ENCODE measurements around the gene DPEP1. TPM values are rescaled to one million over a fixed set of nuclear protein-coding genes. Genes with fewer than 3 reads are reported as not detected.

The DPEP1 gene
- total RNA-seq, 2 donors from 2014 or later, result 0.88 to 3.2 TPM

GRCh38 chr16:89672177-89672941 is 58.9 kb downstream of the DPEP1 start:
- Histone ChIP-seq H3K9me3 (ENCODE audit: control insufficient read depth, low read length) (peaks cover 14% of the 10 kb centered on the region), H3K4me3 (ENCODE audit: low read length) (no peak overlapping the region), H3K9ac (ENCODE audit: extremely low read depth, low read length, poor library complexity, severe bottlenecking) (no peak overlapping the region), H3K27me3 (ENCODE audit: control insufficient read depth, insufficient read depth, low read length, poor library complexity, severe bottlenecking) (no peaks in the 10 kb centered on the region), H3K36me3 (ENCODE audit: control insufficient read depth, insufficient read depth, low read length) (peaks cover 10% of the 10 kb centered on the region), H3K4me1 (ENCODE audit: control insufficient read depth, insufficient read depth, low read length) (no peaks in the 10 kb centered on the region), H3K27ac (ENCODE audit: low read depth, low read length) (no peak overlapping the region)
- Mint-ChIP-seq H3K4me3 (no peak overlapping the region), H3K27me3 (ENCODE audit: insufficient read depth) (no peaks in the 10 kb centered on the region), H3K27ac (no peak overlapping the region), H3K9me3 (peaks cover 55% of the 10 kb centered on the region), H3K36me3 (ENCODE audit: low read depth) (peaks cover 36% of the 10 kb centered on the region), H3K4me1 (no peaks in the 10 kb centered on the region)
- WGBS, 2 experiments (ENCODE audit: insufficient coverage in 1 of 2, insufficient read length in 1 of 2), result 92 to 98% methylated on average over 15 to 16 of the region's 16 CpGs
- no peak for TF ChIP-seq CTCF (conservative IDR thresholded peaks at IDR 0.05)
- no peak for DNase-seq

GRCh38 chr16:89678258-89678657 is 64.8 kb downstream of the DPEP1 start:
- WGBS, 2 experiments (ENCODE audit: insufficient coverage in 1 of 2, insufficient read length in 1 of 2), result 95 to 100% methylated on average over 1 of the region's 2 CpGs
- no peak for TF ChIP-seq CTCF (conservative IDR thresholded peaks at IDR 0.05)
- Mint-ChIP-seq H3K9me3 (peaks cover 90% of the 10 kb centered on the region), H3K27me3 (ENCODE audit: insufficient read depth) (no peaks in the 10 kb centered on the region), H3K36me3 (ENCODE audit: low read depth) (peaks cover 34% of the 10 kb centered on the region), H3K27ac (no peak overlapping the region), H3K4me3 (no peak overlapping the region), H3K4me1 (no peaks in the 10 kb centered on the region)
- H3K27me3 ChIP-seq (ENCODE audit: control insufficient read depth, insufficient read depth, low read length, poor library complexity, severe bottlenecking), result no peaks in the 10 kb centered on the region
- DNase-seq, result no peak
- H3K36me3 ChIP-seq (ENCODE audit: control insufficient read depth, insufficient read depth, low read length), result peaks cover 24% of the 10 kb centered on the region
- H3K4me1 ChIP-seq (ENCODE audit: control insufficient read depth, insufficient read depth, low read length), result no peaks in the 10 kb centered on the region
- H3K4me3 ChIP-seq (ENCODE audit: low read length), result peak overlapping the region; percentile 56
- H3K9me3 ChIP-seq (ENCODE audit: control insufficient read depth, low read length), result peaks cover 69% of the 10 kb centered on the region
- H3K9ac ChIP-seq (ENCODE audit: extremely low read depth, low read length, poor library complexity, severe bottlenecking), result no peak overlapping the region
- H3K27ac ChIP-seq (ENCODE audit: low read depth, low read length), result no peak overlapping the region

- Histone ChIP-seq H3K27ac (ENCODE audit: low read depth, low read length) (no peak overlapping the region), H3K4me1 (ENCODE audit: control insufficient read depth, insufficient read depth, low read length) (no peaks in the 10 kb centered on the region), H3K27me3 (ENCODE audit: control insufficient read depth, insufficient read depth, low read length, poor library complexity, severe bottlenecking) (no peaks in the 10 kb centered on the region), H3K4me3 (ENCODE audit: low read length) (peak overlapping the region; percentile 71), H3K9ac (ENCODE audit: extremely low read depth, low read length, poor library complexity, severe bottlenecking) (no peak overlapping the region), H3K36me3 (ENCODE audit: control insufficient read depth, insufficient read depth, low read length) (peaks cover 53% of the 10 kb centered on the region), H3K9me3 (ENCODE audit: control insufficient read depth, low read length) (peaks cover 53% of the 10 kb centered on the region)
- no peaks in the 10 kb centered on the region for H3K27me3 Mint-ChIP-seq (ENCODE audit: insufficient read depth)
- H3K4me1 Mint-ChIP-seq, result peaks cover 6% of the 10 kb centered on the region
- no peak for DNase-seq
- H3K4me3 Mint-ChIP-seq, result peak overlapping the region; percentile 73
- TF ChIP-seq CTCF (conservative IDR thresholded peaks at IDR 0.05), result no peak
- H3K27ac Mint-ChIP-seq, result no peak overlapping the region
- WGBS, 2 experiments (ENCODE audit: insufficient coverage in 1 of 2, insufficient read length in 1 of 2), result 88% methylated on average over 1 of the region's 1 CpG; no CpG with 5 or more reads in 1 of the 2 experiments
- H3K36me3 Mint-ChIP-seq (ENCODE audit: low read depth), result peaks cover 79% of the 10 kb centered on the region
- H3K9me3 Mint-ChIP-seq, result peaks cover 51% of the 10 kb centered on the region
Observed at GRCh38 chr16:89685916-89686315, 72.5 kb downstream of the DPEP1 start.
